SK-N-SH treated with all-trans-retinoic acid at 6 μM for 48 hours (cell line): ENCODE measurements around the gene C20orf202.

Experiments
- ATAC-seq: fragments of 200-7000 bp; cut with Tn5 transposase; 3 replicates; pipeline ENCODE4 v1.9.1; 2020; ENCODE audit warnings: mild to moderate bottlenecking, moderate library complexity
- ARNTL ChIP-seq: fragments of 450-650 bp; formaldehyde crosslinking; IDR thresholded peaks from 2 replicates; pipeline ENCODE4 v1.5.0; 2020; ENCODE audit warnings: low read depth, mild to moderate bottlenecking, moderate library complexity, borderline replicate concordance
- BACH2 ChIP-seq: fragments of 250-450 bp; sonication (Bioruptor Pico); IDR thresholded peaks from 2 replicates; pipeline ENCODE4 v1.9.0; 2021; ENCODE audit warnings: mild to moderate bottlenecking, borderline replicate concordance
- CSDC2 ChIP-seq: fragments of 250-450 bp; sonication (Bioruptor Pico); IDR thresholded peaks from 2 replicates; pipeline ENCODE4 v1.5.0; 2020; ENCODE audit warnings: mild to moderate bottlenecking, moderate library complexity
- ESRRG ChIP-seq: fragments of 250-450 bp; sonication (Bioruptor Pico); IDR thresholded peaks from 2 replicates; pipeline ENCODE4 v1.6.1; 2021; ENCODE audit warnings: mild to moderate bottlenecking
- GLIS3 ChIP-seq: fragments of 250-450 bp; sonication (Bioruptor Pico); IDR thresholded peaks from 2 replicates; pipeline ENCODE4 v1.5.0; 2020; ENCODE audit warnings: mild to moderate bottlenecking, moderate library complexity
- ISL1 ChIP-seq: fragments of 250-450 bp; sonication (Bioruptor Pico); IDR thresholded peaks from 2 replicates; pipeline ENCODE4 v2.1.2; 2022; ENCODE audit warnings: mild to moderate bottlenecking, moderate library complexity
- OSR1 ChIP-seq: fragments of 250-450 bp; sonication (Bioruptor Pico); IDR thresholded peaks from 2 replicates; pipeline ENCODE4 v1.8.0; 2022; ENCODE audit warnings: moderate library complexity, mild to moderate bottlenecking, inconsistent platforms
- PPARA ChIP-seq: fragments of 250-450 bp; sonication (Bioruptor Pico); IDR thresholded peaks from 2 replicates; pipeline ENCODE4 v1.5.0; 2020; ENCODE audit warnings: mild to moderate bottlenecking, borderline replicate concordance
- RARB ChIP-seq: fragments of 250-450 bp; sonication (Bioruptor Pico); IDR thresholded peaks from 2 replicates; pipeline ENCODE4 v1.8.0; 2021; ENCODE audit warnings: mild to moderate bottlenecking, moderate library complexity
- SNAI2 ChIP-seq: fragments of 250-450 bp; sonication (Bioruptor Pico); IDR thresholded peaks from 2 replicates; pipeline ENCODE4 v1.5.0; 2020; ENCODE audit warnings: mild to moderate bottlenecking, moderate library complexity
- TOX ChIP-seq: fragments of 250-450 bp; sonication (Bioruptor Pico); IDR thresholded peaks from 2 replicates; pipeline ENCODE4 v1.8.0; 2021; ENCODE audit warnings: mild to moderate bottlenecking, moderate library complexity, borderline replicate concordance
- ZFP3 ChIP-seq: fragments of 250-450 bp; sonication (Bioruptor Pico); IDR thresholded peaks from 2 replicates; pipeline ENCODE4 v1.5.0; 2020; ENCODE audit warnings: mild to moderate bottlenecking, moderate library complexity
- ZFP30 ChIP-seq: fragments of 450-650 bp; formaldehyde crosslinking; IDR thresholded peaks from 2 replicates; pipeline ENCODE4 v1.5.0; 2022; ENCODE audit warnings: mild to moderate bottlenecking, moderate library complexity
- ZNF565 ChIP-seq: fragments of 450-650 bp; formaldehyde crosslinking; conservative IDR thresholded peaks from 2 replicates; pipeline ENCODE4 v1.5.0; 2020; ENCODE audit warnings: low read depth, mild to moderate bottlenecking, moderate library complexity
- ZNF70 ChIP-seq: fragments of 450-650 bp; formaldehyde crosslinking; IDR thresholded peaks from 2 replicates; pipeline ENCODE4 v1.5.0; 2020; ENCODE audit warnings: mild to moderate bottlenecking, moderate library complexity
- ZNF8 ChIP-seq: fragments of 450-650 bp; formaldehyde crosslinking; IDR thresholded peaks from 2 replicates; pipeline ENCODE4 v1.5.0; 2020; ENCODE audit warnings: mild to moderate bottlenecking, moderate library complexity
- TF ChIP-seq, protein P1 (sequence below): fragments of 250-450 bp; sonication (Bioruptor Pico); IDR thresholded peaks from 2 replicates; pipeline ENCODE4 v1.5.0; 2020; ENCODE audit warnings: mild to moderate bottlenecking, moderate library complexity
- TF ChIP-seq, protein P2 (sequence below): fragments of 250-450 bp; sonication (Bioruptor Pico); IDR thresholded peaks from 2 replicates; pipeline ENCODE4 v1.8.0; 2021; ENCODE audit warnings: low read depth, mild to moderate bottlenecking, moderate library complexity, borderline replicate concordance
- TF ChIP-seq, protein P3 (sequence below): fragments of 250-450 bp; sonication (Bioruptor Pico); IDR thresholded peaks from 2 replicates; pipeline ENCODE4 v1.8.0; 2020; ENCODE audit warnings: mild to moderate bottlenecking, moderate library complexity, borderline replicate concordance
- TF ChIP-seq, protein P4 (sequence below): fragments of 250-450 bp; sonication (Bioruptor Pico); IDR thresholded peaks from 2 replicates; pipeline ENCODE4 v1.5.1; 2021; ENCODE audit warnings: mild to moderate bottlenecking, moderate library complexity
- TF ChIP-seq, protein P5 (sequence below): fragments of 250-450 bp; sonication (Bioruptor Pico); IDR thresholded peaks from 2 replicates; pipeline ENCODE4 v1.5.1; 2020; ENCODE audit warnings: low read depth, mild to moderate bottlenecking, moderate library complexity

C20orf202 gene

DNA sequence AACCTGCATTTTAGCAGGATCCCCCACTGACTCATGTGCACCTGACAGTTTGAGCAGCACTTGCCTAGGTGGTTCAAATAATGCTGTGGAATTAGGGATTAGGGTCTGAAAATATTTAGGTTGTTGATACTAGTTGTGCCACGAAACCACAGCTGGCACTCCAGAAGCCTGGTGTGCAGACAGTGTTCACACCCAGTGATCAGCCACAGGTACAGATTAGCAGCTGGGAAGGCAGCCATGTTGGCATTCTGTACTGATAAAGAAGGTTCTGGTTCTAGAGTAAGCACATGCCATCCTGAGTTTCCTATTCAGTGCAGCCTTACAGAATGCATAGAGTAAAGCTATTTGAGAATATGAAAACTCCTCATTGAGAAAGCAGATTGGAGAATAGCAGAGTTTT is 48.6 kb upstream of the C20orf202 start:
- ATAC-seq, result no peak
- TF ChIP-seq, protein P1, sequence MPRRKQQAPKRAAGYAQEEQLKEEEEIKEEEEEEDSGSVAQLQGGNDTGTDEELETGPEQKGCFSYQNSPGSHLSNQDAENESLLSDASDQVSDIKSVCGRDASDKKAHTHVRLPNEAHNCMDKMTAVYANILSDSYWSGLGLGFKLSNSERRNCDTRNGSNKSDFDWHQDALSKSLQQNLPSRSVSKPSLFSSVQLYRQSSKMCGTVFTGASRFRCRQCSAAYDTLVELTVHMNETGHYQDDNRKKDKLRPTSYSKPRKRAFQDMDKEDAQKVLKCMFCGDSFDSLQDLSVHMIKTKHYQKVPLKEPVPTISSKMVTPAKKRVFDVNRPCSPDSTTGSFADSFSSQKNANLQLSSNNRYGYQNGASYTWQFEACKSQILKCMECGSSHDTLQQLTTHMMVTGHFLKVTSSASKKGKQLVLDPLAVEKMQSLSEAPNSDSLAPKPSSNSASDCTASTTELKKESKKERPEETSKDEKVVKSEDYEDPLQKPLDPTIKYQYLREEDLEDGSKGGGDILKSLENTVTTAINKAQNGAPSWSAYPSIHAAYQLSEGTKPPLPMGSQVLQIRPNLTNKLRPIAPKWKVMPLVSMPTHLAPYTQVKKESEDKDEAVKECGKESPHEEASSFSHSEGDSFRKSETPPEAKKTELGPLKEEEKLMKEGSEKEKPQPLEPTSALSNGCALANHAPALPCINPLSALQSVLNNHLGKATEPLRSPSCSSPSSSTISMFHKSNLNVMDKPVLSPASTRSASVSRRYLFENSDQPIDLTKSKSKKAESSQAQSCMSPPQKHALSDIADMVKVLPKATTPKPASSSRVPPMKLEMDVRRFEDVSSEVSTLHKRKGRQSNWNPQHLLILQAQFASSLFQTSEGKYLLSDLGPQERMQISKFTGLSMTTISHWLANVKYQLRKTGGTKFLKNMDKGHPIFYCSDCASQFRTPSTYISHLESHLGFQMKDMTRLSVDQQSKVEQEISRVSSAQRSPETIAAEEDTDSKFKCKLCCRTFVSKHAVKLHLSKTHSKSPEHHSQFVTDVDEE (CRISPR knock-in tag), result no peak
- TF ChIP-seq ZFP30 (no peak), ISL1 (CRISPR knock-in tag) (no peak), OSR1 (CRISPR knock-in tag) (no peak), ZNF70 (CRISPR knock-in tag) (no peak), ZFP3 (CRISPR knock-in tag) (no peak), ARNTL (CRISPR knock-in tag) (no peak), ZNF565 (no peak), ESRRG (CRISPR knock-in tag) (no peak), PPARA (no peak), TOX (CRISPR knock-in tag) (no peak), RARB (CRISPR knock-in tag) (no peak), BACH2 (CRISPR knock-in tag) (no peak), SNAI2 (CRISPR knock-in tag) (no peak), CSDC2 (CRISPR knock-in tag) (no peak)
- TF ChIP-seq, protein P2, sequence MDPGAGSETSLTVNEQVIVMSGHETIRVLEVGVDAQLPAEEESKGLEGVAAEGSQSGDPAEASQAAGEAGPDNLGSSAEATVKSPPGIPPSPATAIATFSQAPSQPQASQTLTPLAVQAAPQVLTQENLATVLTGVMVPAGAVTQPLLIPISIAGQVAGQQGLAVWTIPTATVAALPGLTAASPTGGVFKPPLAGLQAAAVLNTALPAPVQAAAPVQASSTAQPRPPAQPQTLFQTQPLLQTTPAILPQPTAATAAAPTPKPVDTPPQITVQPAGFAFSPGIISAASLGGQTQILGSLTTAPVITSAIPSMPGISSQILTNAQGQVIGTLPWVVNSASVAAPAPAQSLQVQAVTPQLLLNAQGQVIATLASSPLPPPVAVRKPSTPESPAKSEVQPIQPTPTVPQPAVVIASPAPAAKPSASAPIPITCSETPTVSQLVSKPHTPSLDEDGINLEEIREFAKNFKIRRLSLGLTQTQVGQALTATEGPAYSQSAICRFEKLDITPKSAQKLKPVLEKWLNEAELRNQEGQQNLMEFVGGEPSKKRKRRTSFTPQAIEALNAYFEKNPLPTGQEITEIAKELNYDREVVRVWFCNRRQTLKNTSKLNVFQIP (CRISPR knock-in tag), result no peak
- TF ChIP-seq, protein P3, sequence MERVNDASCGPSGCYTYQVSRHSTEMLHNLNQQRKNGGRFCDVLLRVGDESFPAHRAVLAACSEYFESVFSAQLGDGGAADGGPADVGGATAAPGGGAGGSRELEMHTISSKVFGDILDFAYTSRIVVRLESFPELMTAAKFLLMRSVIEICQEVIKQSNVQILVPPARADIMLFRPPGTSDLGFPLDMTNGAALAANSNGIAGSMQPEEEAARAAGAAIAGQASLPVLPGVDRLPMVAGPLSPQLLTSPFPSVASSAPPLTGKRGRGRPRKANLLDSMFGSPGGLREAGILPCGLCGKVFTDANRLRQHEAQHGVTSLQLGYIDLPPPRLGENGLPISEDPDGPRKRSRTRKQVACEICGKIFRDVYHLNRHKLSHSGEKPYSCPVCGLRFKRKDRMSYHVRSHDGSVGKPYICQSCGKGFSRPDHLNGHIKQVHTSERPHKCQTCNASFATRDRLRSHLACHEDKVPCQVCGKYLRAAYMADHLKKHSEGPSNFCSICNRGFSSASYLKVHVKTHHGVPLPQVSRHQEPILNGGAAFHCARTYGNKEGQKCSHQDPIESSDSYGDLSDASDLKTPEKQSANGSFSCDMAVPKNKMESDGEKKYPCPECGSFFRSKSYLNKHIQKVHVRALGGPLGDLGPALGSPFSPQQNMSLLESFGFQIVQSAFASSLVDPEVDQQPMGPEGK (CRISPR knock-in tag), result no peak

DNA sequence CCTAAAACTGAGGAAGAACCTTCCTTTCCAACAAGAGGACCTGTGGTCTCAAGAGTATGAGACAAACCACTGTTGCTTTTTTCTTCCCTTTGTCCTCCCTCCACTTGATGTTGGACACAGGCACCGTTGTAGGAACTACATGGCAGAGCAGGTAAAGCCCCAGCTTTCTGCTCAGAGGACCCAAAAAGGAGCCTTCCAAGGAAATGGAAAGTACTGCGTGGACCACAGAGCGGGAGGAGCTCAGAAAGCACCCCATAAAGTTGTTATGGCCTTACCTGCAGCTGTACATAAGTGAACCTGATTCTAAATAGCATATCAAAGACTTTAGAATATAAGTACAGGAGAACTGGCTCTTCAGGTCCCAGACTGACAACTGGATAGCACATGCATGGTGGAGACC is 47.9 kb upstream of the C20orf202 start:
- TF ChIP-seq GLIS3 (CRISPR knock-in tag), result no peak
- TF ChIP-seq, protein P4, sequence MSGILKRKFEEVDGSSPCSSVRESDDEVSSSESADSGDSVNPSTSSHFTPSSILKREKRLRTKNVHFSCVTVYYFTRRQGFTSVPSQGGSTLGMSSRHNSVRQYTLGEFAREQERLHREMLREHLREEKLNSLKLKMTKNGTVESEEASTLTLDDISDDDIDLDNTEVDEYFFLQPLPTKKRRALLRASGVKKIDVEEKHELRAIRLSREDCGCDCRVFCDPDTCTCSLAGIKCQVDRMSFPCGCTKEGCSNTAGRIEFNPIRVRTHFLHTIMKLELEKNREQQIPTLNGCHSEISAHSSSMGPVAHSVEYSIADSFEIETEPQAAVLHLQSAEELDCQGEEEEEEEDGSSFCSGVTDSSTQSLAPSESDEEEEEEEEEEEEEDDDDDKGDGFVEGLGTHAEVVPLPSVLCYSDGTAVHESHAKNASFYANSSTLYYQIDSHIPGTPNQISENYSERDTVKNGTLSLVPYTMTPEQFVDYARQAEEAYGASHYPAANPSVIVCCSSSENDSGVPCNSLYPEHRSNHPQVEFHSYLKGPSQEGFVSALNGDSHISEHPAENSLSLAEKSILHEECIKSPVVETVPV (CRISPR knock-in tag), result no peak
- no peak for TF ChIP-seq RARB (CRISPR knock-in tag)
- no peak for TF ChIP-seq ZNF70 (CRISPR knock-in tag)
- TF ChIP-seq ZNF8, result no peak
- TF ChIP-seq, protein P5, sequence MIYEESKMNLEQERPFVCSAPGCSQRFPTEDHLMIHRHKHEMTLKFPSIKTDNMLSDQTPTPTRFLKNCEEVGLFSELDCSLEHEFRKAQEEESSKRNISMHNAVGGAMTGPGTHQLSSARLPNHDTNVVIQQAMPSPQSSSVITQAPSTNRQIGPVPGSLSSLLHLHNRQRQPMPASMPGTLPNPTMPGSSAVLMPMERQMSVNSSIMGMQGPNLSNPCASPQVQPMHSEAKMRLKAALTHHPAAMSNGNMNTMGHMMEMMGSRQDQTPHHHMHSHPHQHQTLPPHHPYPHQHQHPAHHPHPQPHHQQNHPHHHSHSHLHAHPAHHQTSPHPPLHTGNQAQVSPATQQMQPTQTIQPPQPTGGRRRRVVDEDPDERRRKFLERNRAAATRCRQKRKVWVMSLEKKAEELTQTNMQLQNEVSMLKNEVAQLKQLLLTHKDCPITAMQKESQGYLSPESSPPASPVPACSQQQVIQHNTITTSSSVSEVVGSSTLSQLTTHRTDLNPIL (CRISPR knock-in tag), result no peak
- no peak for TF ChIP-seq ARNTL (CRISPR knock-in tag)
- TF ChIP-seq, protein P1 (CRISPR knock-in tag), result no peak
- TF ChIP-seq ZNF565, result no peak
- no peak for TF ChIP-seq OSR1 (CRISPR knock-in tag)
- TF ChIP-seq BACH2 (CRISPR knock-in tag), result no peak
- TF ChIP-seq CSDC2 (CRISPR knock-in tag), result no peak
- TF ChIP-seq TOX (CRISPR knock-in tag), result no peak
- no peak for ATAC-seq
